ENCODE measurements around the gene TEX14. TPM values are rescaled to one million over a fixed set of nuclear protein-coding genes. Genes with fewer than 3 reads are reported as not detected.
"Not testable (repeated sequence)": the region's sequence is repeated elsewhere in the genome, so short reads cannot be mapped to it uniquely, and the experiment has no call there.

TEX14 gene
- total RNA-seq, 1 donor from 2014 or later: not detected

- Histone ChIP-seq H3K27ac (no peak overlapping the region), H3K36me3 (no peaks in the 10 kb centered on the region), H3K4me1 (peaks cover 4 to 8% of the 10 kb centered on the region in 2 donors), H3K27me3 (no peaks in the 10 kb centered on the region), H3K9me3 (no peaks in the 10 kb centered on the region), H3K4me3 (no peak overlapping the region)
- TF ChIP-seq CTCF (IDR thresholded peaks at IDR 0.05): no peak
- intact Hi-C loops (cut with DNase I): no loop called here
- no peak for DNase-seq (ENCODE audit: low spot score in 2 of 2)
These were observed 3.3 kb downstream of the TEX14 start for GRCh38 chr17:58688521-58688920.

GRCh38 chr17:58686980-58687379 is 4.9 kb downstream of the TEX14 start:
- Histone ChIP-seq H3K4me1 (peaks cover 0 to under 1% of the 10 kb centered on the region in 2 donors), H3K27me3 (no peaks in the 10 kb centered on the region), H3K27ac (no peak overlapping the region), H3K9me3 (no peaks in the 10 kb centered on the region), H3K4me3 (no peak overlapping the region), H3K36me3 (no peaks in the 10 kb centered on the region)
- intact Hi-C loops (cut with DNase I): no loop called here
- no peak for DNase-seq (ENCODE audit: low spot score in 2 of 2)
- TF ChIP-seq CTCF (IDR thresholded peaks at IDR 0.05): no peak

GRCh38 chr17:58684462-58684861 is 7.4 kb downstream of the TEX14 start:
- H3K4me3 ChIP-seq; H3K9me3 ChIP-seq; H3K27me3 ChIP-seq; DNase-seq (ENCODE audit: low spot score in 2 of 2); intact Hi-C loops (cut with DNase I); H3K36me3 ChIP-seq; H3K27ac ChIP-seq; H3K4me1 ChIP-seq: not testable (repeated sequence)

- intact Hi-C loops (cut with DNase I): no loop called here
- H3K36me3 ChIP-seq: no peaks in the 10 kb centered on the region
- no peak for TF ChIP-seq CTCF (IDR thresholded peaks at IDR 0.05)
- H3K27ac ChIP-seq: no peak overlapping the region
- H3K9me3 ChIP-seq: no peaks in the 10 kb centered on the region
- no peaks in the 10 kb centered on the region for H3K27me3 ChIP-seq
- H3K4me1 ChIP-seq: no peaks in the 10 kb centered on the region
- no peak for DNase-seq (ENCODE audit: low spot score in 2 of 2)
- H3K4me3 ChIP-seq: no peak overlapping the region
These were observed 7.8 kb downstream of the TEX14 start for GRCh38 chr17:58684003-58684402.

- Histone ChIP-seq H3K9me3 (no peaks in the 10 kb centered on the region), H3K36me3 (no peaks in the 10 kb centered on the region), H3K4me1 (no peaks in the 10 kb centered on the region), H3K4me3 (no peak overlapping the region), H3K27me3 (no peaks in the 10 kb centered on the region), H3K27ac (no peak overlapping the region)
- intact Hi-C loops (cut with DNase I): no loop called here
- DNase-seq (ENCODE audit: low spot score in 2 of 2): no peak
- no peak for TF ChIP-seq CTCF (IDR thresholded peaks at IDR 0.05)
These were observed 11.8 kb downstream of the TEX14 start for GRCh38 chr17:58680038-58680369.

GRCh38 chr17:58679263-58680037 is 12.4 kb downstream of the TEX14 start:
- no peak overlapping the region for H3K4me3 ChIP-seq
- no peak overlapping the region for H3K27ac ChIP-seq
- TF ChIP-seq CTCF (IDR thresholded peaks at IDR 0.05): no peak
- H3K36me3 ChIP-seq: no peaks in the 10 kb centered on the region
- no peak for DNase-seq (ENCODE audit: low spot score in 2 of 2)
- H3K9me3 ChIP-seq: no peaks in the 10 kb centered on the region
- H3K27me3 ChIP-seq: no peaks in the 10 kb centered on the region
- H3K4me1 ChIP-seq: no peaks in the 10 kb centered on the region
- intact Hi-C loops (cut with DNase I): no loop called here

- H3K27ac ChIP-seq; H3K27me3 ChIP-seq; intact Hi-C loops (cut with DNase I); DNase-seq (ENCODE audit: low spot score in 2 of 2); H3K4me3 ChIP-seq; H3K36me3 ChIP-seq; H3K9me3 ChIP-seq; H3K4me1 ChIP-seq: not testable (repeated sequence)
These were observed 13.6 kb downstream of the TEX14 start for GRCh38 chr17:58678287-58678686.

Measured in ascending aorta (tissue), 2 donors.